TTC549 (cell line): ENCODE results near the gene ACSF2.
"Not testable (repeated sequence)": the region's sequence is repeated elsewhere in the genome, so short reads cannot be mapped to it uniquely, and the experiment has no call there.

Experiments
- FAIRE-seq: peaks from 2 replicates; lab custom pipeline; 2012; peaks lifted over from hg19 to GRCh38; lab: Jason Lieb, UNC

Gene ACSF2, protein sequence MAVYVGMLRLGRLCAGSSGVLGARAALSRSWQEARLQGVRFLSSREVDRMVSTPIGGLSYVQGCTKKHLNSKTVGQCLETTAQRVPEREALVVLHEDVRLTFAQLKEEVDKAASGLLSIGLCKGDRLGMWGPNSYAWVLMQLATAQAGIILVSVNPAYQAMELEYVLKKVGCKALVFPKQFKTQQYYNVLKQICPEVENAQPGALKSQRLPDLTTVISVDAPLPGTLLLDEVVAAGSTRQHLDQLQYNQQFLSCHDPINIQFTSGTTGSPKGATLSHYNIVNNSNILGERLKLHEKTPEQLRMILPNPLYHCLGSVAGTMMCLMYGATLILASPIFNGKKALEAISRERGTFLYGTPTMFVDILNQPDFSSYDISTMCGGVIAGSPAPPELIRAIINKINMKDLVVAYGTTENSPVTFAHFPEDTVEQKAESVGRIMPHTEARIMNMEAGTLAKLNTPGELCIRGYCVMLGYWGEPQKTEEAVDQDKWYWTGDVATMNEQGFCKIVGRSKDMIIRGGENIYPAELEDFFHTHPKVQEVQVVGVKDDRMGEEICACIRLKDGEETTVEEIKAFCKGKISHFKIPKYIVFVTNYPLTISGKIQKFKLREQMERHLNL

DNA sequence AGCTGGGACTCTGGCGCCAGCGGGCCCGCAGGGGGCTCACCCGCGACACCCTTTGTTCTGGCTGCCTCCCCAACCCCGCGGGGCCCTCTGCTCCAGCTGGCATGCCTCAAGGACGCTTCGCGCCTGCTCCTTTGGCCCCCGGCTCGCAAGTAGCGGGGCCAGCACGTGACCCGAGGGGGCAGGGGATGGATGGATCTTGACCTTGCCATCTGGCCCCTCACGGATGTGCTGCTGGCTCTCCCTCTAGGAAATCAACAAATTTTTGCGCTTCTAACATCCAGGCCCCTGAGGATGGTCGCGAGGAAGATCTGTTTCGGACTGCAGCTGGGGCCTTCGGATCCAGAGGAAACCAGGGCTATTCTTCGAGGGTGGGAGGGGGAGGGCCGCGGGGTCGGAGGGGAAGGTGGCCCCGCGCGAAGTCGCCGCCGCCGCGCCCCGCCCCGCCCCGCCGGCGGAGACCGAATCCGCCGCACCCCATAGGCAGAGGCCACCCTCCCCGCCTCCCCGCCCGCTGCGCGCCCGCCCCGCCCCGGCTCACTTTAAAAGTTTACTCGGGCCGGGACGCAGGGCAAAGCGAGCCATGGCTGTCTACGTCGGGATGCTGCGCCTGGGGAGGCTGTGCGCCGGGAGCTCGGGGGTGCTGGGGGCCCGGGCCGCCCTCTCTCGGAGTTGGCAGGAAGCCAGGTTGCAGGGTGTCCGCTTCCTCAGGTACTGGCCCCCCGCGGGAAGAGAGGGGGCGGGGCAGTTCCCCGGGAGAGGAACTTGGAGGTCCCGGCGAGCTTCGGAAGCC is at the start of gene ACSF2:
ACSF2 (plus strand) TSS at position 537 of the 790 bp plus-strand sequence; CDS start at position 581, 44 bp downstream.
- FAIRE-seq, result no peak

- FAIRE-seq, result no peak
Measured at GRCh38 chr17:50379351-50380132, 46.5 kb upstream of the ACSF2 start.

DNA sequence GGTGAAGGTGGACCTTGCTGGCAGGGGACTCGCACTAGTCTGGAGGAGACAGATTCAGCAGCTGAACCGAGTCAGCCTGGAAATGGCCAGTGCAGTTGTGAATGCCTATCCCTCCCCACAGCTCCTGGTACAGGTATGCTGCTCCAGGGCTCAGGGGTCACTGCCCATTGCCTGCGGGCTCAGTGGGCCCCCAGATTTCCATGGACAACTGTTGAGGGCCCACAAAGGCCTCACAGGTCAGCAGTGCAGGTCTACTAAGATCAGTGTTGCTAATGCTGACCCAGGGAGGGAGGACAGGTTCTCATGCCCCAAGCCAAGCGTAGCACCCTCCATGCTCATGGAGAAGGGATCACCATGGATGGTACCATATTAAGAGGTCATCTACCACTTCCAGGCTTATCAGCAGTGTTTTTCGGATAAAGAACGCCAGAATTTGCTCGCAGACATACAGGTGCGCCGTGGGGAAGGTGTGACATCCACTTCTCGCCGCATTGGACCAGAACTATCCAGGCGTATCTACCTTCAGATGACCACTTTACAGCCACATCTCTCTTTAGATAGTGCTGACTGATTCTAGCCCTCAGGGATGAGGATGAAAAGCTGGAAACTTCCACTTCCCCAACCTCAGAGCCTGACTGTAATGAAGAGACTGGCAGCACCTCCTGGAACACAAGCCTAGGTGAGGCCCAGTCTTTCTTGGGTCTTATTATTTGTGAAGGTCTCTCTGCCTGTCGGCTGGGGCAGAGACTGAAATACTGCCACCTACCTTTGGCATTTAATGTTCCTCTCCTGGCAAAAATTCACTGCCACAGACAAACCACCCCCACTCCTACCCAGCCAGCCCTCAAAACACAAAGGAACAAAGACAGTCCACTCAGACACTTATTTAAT is 45.4 kb upstream of the ACSF2 start:
- no peak for FAIRE-seq

- FAIRE-seq, result no peak
Measured at GRCh38 chr17:50381260-50381815, 44.7 kb upstream of the ACSF2 start.

- no peak for FAIRE-seq
Measured at GRCh38 chr17:50381920-50382319, 44.1 kb upstream of the ACSF2 start.

DNA sequence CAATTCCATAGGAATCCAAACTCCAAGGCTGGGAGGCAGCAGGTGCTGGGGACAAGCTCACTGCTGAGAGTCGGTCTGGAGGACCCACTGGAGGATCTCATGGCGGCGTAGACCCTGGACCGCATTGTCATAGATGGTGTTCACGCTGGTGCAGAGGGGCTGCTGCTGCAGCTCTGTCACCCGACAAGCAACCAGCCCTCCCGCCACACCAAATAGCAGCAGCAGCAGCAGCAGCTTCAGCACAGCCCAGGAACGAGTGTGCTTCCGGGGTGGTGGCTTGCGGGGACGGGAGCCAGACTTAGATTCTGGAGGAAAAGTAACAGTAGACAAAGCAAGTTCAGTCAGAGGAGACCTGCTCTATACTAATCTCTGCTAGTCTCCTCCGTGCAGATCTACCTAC is 43.1 kb upstream of the ACSF2 start:
- FAIRE-seq, result no peak

DNA sequence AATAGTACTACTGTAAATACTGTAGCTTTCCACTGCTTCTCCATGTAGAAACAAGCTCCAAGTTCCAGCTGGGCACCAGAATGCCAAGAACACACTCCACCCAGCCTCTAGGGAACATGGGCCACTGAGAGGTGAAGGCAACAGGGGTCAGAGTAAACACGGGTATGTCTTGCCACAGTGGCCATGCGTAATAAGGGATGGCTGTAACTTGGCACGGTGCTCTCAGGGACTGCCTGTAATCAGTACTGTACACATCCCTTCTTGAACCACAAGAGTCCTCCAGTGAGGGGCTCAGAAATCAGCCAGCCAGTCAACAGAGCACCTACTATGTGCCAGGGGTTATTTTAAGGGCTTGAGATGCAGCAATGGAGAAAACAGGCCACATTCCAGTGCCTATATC is 39.5 kb upstream of the ACSF2 start:
- no peak for FAIRE-seq

- no peak for FAIRE-seq
Measured at GRCh38 chr17:50388728-50389127, 37.3 kb upstream of the ACSF2 start.

DNA sequence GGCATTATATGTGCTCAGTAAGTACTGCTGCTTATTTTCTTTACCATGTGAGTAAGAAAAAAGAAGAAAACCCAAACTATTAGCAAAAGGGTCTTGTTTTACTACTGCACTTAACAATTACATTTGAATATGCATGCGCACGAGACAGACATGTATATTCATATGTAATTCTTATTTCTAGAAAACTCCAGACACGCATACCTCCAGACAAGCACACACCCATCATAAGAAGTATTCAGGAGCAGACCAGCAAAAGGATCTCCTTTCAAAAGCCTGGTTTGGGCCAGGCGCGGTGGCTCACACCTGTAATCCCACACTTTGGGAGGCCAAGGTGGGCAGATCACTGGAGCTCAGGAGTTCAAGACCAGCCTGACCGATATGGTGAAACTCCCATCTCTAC is 36.5 kb upstream of the ACSF2 start:
- FAIRE-seq, result no peak

GRCh38 chr17:50392621-50393020 is 33.4 kb upstream of the ACSF2 start:
- FAIRE-seq, result no peak

- no peak for FAIRE-seq
Measured at GRCh38 chr17:50393700-50394099, 32.3 kb upstream of the ACSF2 start.

- FAIRE-seq, result no peak
Measured at GRCh38 chr17:50394711-50395110, 31.3 kb upstream of the ACSF2 start.

DNA sequence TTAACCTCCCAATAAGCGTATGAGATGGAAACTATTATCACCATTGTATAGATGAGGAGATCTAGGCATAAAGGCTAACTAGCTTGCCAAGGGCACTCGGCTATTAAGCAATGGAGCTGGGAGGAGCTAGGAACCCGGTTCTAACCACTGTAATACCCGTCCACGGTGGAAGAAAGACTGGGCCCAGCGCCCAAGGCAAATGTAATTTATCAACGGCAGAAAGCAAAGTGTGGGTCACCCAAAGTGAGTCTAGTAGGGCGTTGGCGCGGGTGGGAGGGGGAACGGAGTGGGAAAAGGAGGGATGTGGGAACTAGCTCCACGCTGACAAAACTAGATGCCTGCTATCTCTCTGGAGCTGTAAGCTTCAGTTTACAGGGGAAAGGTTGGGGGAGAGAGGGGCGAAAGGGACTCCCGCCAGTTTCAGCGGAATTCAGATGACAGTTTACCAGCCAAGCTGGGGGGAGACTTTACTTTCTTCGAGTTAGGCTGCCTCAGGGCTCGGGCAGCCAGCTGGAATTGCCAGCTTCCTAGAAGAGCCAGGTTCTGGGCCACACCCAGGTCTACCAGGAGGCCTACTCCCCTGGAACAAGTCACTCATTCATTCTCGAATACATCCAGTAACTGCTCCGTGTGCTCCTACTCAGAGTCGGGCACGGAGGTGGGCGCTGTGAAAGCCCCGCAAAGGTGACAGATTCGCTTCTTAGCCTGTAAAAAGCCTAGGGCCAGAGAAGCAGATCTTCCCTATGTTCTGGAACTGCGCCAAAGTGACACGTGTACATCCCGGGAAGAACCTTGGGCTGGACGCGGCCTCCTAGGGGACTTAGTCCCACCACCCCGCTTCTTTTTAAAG is 29.5 kb upstream of the ACSF2 start:
- no peak for FAIRE-seq

GRCh38 chr17:50397111-50397918 is 28.7 kb upstream of the ACSF2 start, which contains the start of gene LRRC59:
Gene LRRC59 (minus strand): TSS chr17:50397523. CDS start chr17:50397317, 206 bp downstream.
- no peak for FAIRE-seq

DNA sequence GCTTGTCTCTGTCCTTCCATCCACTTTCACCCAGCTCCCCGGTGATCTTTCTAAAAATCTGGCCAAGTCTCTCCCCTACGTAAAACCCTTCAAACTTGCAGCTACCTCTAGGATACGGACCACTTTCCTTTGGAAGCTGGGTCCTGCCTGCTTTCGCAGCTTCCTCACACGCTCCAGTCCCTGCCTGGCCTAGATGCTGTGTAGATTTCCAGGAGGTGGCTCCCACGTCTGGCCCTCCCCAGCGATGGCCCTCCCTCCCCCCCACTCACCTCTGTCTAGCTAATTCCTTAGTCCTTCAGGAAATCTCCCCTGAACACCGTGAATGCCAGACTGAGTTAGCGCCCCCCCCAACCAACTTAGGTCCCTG is 28.1 kb upstream of the ACSF2 start:
- FAIRE-seq, result no peak

- not testable (repeated sequence) for FAIRE-seq
Measured at GRCh38 chr17:50398672-50399071, 27.3 kb upstream of the ACSF2 start.

GRCh38 chr17:50399591-50399990 is 26.4 kb upstream of the ACSF2 start:
- not testable (repeated sequence) for FAIRE-seq

- not testable (repeated sequence) for FAIRE-seq
Measured at GRCh38 chr17:50405351-50405750, 20.7 kb upstream of the ACSF2 start.

GRCh38 chr17:50406578-50406977 is 19.4 kb upstream of the ACSF2 start:
- FAIRE-seq, result no peak
